ENCODE results near the gene SYT9.
"Not testable (repeated sequence)": the region's sequence is repeated elsewhere in the genome, so short reads cannot be mapped to it uniquely, and the experiment has no call there.

SYT9 gene

GRCh38 chr11:7320306-7320705 is 68.6 kb downstream of the SYT9 start:
- intact Hi-C loops (cut with DNase I): no loop called here
- DNase-seq: no peak

- DNase-seq: peak in 14 of 42 donors; percentile 4 to 60 (median 19)
- intact Hi-C loops (cut with DNase I): no loop called here
Observed at GRCh38 chr11:7321473-7322450, 70.1 kb downstream of the SYT9 start.

GRCh38 chr11:7332451-7332850 is 80.7 kb downstream of the SYT9 start:
- intact Hi-C loops (cut with DNase I): no loop called here
- DNase-seq: no peak

- intact Hi-C loops (cut with DNase I): no loop called here
- DNase-seq: no peak
Observed at GRCh38 chr11:7332962-7333361, 81.3 kb downstream of the SYT9 start.

GRCh38 chr11:7335442-7335841 is 83.7 kb downstream of the SYT9 start:
- intact Hi-C loops (cut with DNase I); DNase-seq: not testable (repeated sequence)

GRCh38 chr11:7341551-7341950 is 89.8 kb downstream of the SYT9 start:
- intact Hi-C loops (cut with DNase I): no loop called here
- no peak for DNase-seq

- DNase-seq: no peak
Observed at GRCh38 chr11:7347611-7348431, 96.1 kb downstream of the SYT9 start.

GRCh38 chr11:7348432-7349304 is 97.0 kb downstream of the SYT9 start:
- peak in 1 of 42 donors; percentile 15 for DNase-seq
- intact Hi-C loops (cut with DNase I): no loop called here

More at GRCh38 chr11:7347611-7348431, 96.1 kb downstream of the SYT9 start:
- intact Hi-C loops (cut with DNase I): no loop called here

- intact Hi-C loops (cut with DNase I): no loop called here
Observed at GRCh38 chr11:7351228-7351627, 99.5 kb downstream of the SYT9 start.

GRCh38 chr11:7353100-7353499 is 101.4 kb downstream of the SYT9 start:
- intact Hi-C loops (cut with DNase I): no loop called here
- no peak for DNase-seq

More at GRCh38 chr11:7351228-7351627, 99.5 kb downstream of the SYT9 start:
- no peak for DNase-seq

GRCh38 chr11:7364660-7365059 is 113.0 kb downstream of the SYT9 start:
- DNase-seq: no peak
- intact Hi-C loops (cut with DNase I): no loop called here

GRCh38 chr11:7367803-7368202 is 116.1 kb downstream of the SYT9 start:
- no peak for DNase-seq
- intact Hi-C loops (cut with DNase I): no loop called here

- intact Hi-C loops (cut with DNase I): no loop called here
Observed at GRCh38 chr11:7376386-7376785, 124.7 kb downstream of the SYT9 start.

GRCh38 chr11:7381937-7382336 is 130.2 kb downstream of the SYT9 start:
- intact Hi-C loops (cut with DNase I): no loop called here

More at GRCh38 chr11:7376386-7376785, 124.7 kb downstream of the SYT9 start:
- no peak for DNase-seq

GRCh38 chr11:7383406-7383805 is 131.7 kb downstream of the SYT9 start:
- no peak for DNase-seq
- intact Hi-C loops (cut with DNase I): no loop called here

More at GRCh38 chr11:7381937-7382336, 130.2 kb downstream of the SYT9 start:
- DNase-seq: no peak

GRCh38 chr11:7384691-7385090 is 133.0 kb downstream of the SYT9 start:
- intact Hi-C loops (cut with DNase I): no loop called here
- no peak for DNase-seq

- intact Hi-C loops (cut with DNase I): no loop called here
- DNase-seq: no peak
Observed at GRCh38 chr11:7385532-7385931, 133.8 kb downstream of the SYT9 start.

- intact Hi-C loops (cut with DNase I): no loop called here
- DNase-seq: no peak
Observed at GRCh38 chr11:7413961-7414915, 162.5 kb downstream of the SYT9 start.
